Lung (tissue), 12 donors: ENCODE data around the gene RPGR. TPM values are rescaled to one million over a fixed set of nuclear protein-coding genes. Genes with fewer than 3 reads are reported as not detected.

ENCODE experiments used
- ATAC-seq: fragments of 200-7000 bp; cut with Tn5 transposase; one replicate; pipeline ENCODE4 v1.9.1; 2020; ENCODE audit warnings: moderate number of reproducible peaks; ENCODE audit not compliant: insufficient read depth, low FRiP score
- DNase-seq, 3 donors: peaks; one replicate each; pipeline ENCODE4 v3.0.0-alpha.2; 2013 to 2017
- H3K27ac ChIP-seq, 2 donors: one replicate each; pipeline ENCODE4 v1.5.1; 2013; ENCODE audit warnings: mild to moderate bottlenecking in 2 of 2, moderate library complexity in 2 of 2, control low read depth in 1 of 2, inconsistent platforms in 1 of 2, low read depth in 1 of 2, low read length in 1 of 2
- H3K27me3 ChIP-seq, 3 donors: one replicate each; pipeline ENCODE4 v1.5.1; 2013; ENCODE audit warnings: low read length in 2 of 3; ENCODE audit not compliant: control insufficient read depth in 3 of 3, insufficient read depth in 3 of 3
- H3K36me3 ChIP-seq, 4 donors: one replicate each; pipeline ENCODE4 v1.5.1; 2013; ENCODE audit warnings: low read length in 4 of 4, mild to moderate bottlenecking in 1 of 4, moderate library complexity in 1 of 4; ENCODE audit not compliant: control insufficient read depth in 4 of 4, insufficient read depth in 4 of 4
- H3K4me1 ChIP-seq, 5 donors: one replicate each; pipeline ENCODE4 v1.5.1; 2013; ENCODE audit warnings: low read length in 5 of 5, mild to moderate bottlenecking in 2 of 5, moderate library complexity in 1 of 5; ENCODE audit not compliant: control insufficient read depth in 5 of 5, insufficient read depth in 5 of 5
- H3K4me3 ChIP-seq: one replicate; pipeline ENCODE4 v1.5.1; 2013; ENCODE audit warnings: mild to moderate bottlenecking, control low read depth, moderate library complexity
- H3K9ac ChIP-seq, 2 donors: one replicate each; pipeline ENCODE4 v1.5.1; 2013; ENCODE audit warnings: low read length in 2 of 2, control low read depth in 1 of 2; ENCODE audit not compliant: insufficient read depth in 1 of 2
- H3K9me3 ChIP-seq, 4 donors: one replicate each; pipeline ENCODE4 v1.5.1; 2013; ENCODE audit warnings: low read length in 3 of 4, mild to moderate bottlenecking in 1 of 4, moderate library complexity in 1 of 4; ENCODE audit not compliant: control insufficient read depth in 4 of 4, insufficient read depth in 3 of 4
- CTCF ChIP-seq: IDR thresholded peaks from 2 replicates; pipeline ENCODE4 v1.5.1; 2012; ENCODE audit warnings: mild to moderate bottlenecking; ENCODE audit errors: control extremely low read depth, extremely low read depth
- WGBS, 2 donors: extraction: QIAGEN DNeasy Blood & Tissue Kit; methylation state at CpG; one replicate each; pipeline ENCODE4 v1.1.7; 2013; 5-methylcytosine and 5-hydroxymethylcytosine counted together
- polyA plus RNA-seq, 2 donors: library from polyadenylated mRNA; stranded (reverse); fragments of 200-250 nt; gene quantifications; one replicate each; pipeline ENCODE4 v1.2.1, GENCODE V29; 2013
- total RNA-seq, 2 donors: library from RNA; depleted of rRNA in 1 of 2; stranded (reverse); fragments of >200 nt in 1 of 2; gene quantifications; one replicate each; pipeline ENCODE4 v1.2.1, GENCODE V29; 2014 to 2021
- donor health status: control.
- donor health status: control.
- donor health status: Bipolar disorder and iron deficiency.
- donor health status: healthy.
- donor health status: DM: yes; HTN: yes; CAD: no.

The RPGR gene
- total and polyA plus RNA-seq, 4 donors = 17.6 to 60.2 (median 27.6) TPM

GRCh38 chrX:38363046-38363445 lies 35.7 kb upstream of the RPGR start:
- DNase-seq = no peak
- no peak overlapping the region for H3K27ac ChIP-seq
- TF ChIP-seq CTCF = no peak
- H3K9me3 ChIP-seq = no peaks in the 10 kb centered on the region
- no peak overlapping the region for H3K4me3 ChIP-seq
- H3K9ac ChIP-seq = no peak overlapping the region
- no peaks in the 10 kb centered on the region for H3K36me3 ChIP-seq
- peaks cover 0 to 1% (median 0%) of the 10 kb centered on the region in 5 donors for H3K4me1 ChIP-seq
- ATAC-seq = no peak
- H3K27me3 ChIP-seq = peaks cover 0 to 11% (median 8%) of the 10 kb centered on the region in 3 donors

GRCh38 chrX:38357747-38358673 lies 30.7 kb upstream of the RPGR start:
- H3K4me3 ChIP-seq = no peak overlapping the region
- no peak for ATAC-seq
- H3K27me3 ChIP-seq = peaks cover 0 to 19% (median 9%) of the 10 kb centered on the region in 3 donors
- no peak overlapping the region for H3K9ac ChIP-seq
- no peaks in the 10 kb centered on the region for H3K36me3 ChIP-seq
- peak overlapping the region in 1 of 2 donors; percentile 45 for H3K27ac ChIP-seq
- no peak for TF ChIP-seq CTCF
- peak in 1 of 3 donors; percentile 24 for DNase-seq
- no peaks in the 10 kb centered on the region for H3K9me3 ChIP-seq
- H3K4me1 ChIP-seq = no peaks in the 10 kb centered on the region
- WGBS, 2 donors = 49 to 66% methylated on average over 4 of the region's 4 CpGs

- TF ChIP-seq CTCF = no peak
- H3K4me1 ChIP-seq = no peaks in the 10 kb centered on the region
- ATAC-seq (no peak), DNase-seq (no peak)
- H3K9me3 ChIP-seq = no peaks in the 10 kb centered on the region
- no peak overlapping the region for H3K9ac ChIP-seq
- WGBS, 2 donors = 68 to 96% methylated on average over 6 to 8 of the region's 8 CpGs
- H3K4me3 ChIP-seq = no peak overlapping the region
- no peaks in the 10 kb centered on the region for H3K36me3 ChIP-seq
- no peak overlapping the region for H3K27ac ChIP-seq
- peaks cover 3 to 17% (median 9%) of the 10 kb centered on the region in 3 donors for H3K27me3 ChIP-seq
These were observed 29.1 kb upstream of the RPGR start for GRCh38 chrX:38356401-38356800.
